HG03571 (cell line): Measurements from ENCODE around the gene NEK8.
A peak's percentile ranks its signal among the peaks of the same experiment; 100 is the strongest.
"Not testable (repeated sequence)": the region's sequence is repeated elsewhere in the genome, so short reads cannot be mapped to it uniquely, and the experiment has no call there.

Source experiments
- ATAC-seq: cut with Tn5 transposase; IDR thresholded peaks from one replicate; pipeline ENCODE4 v1.9.1; 2021; ENCODE audit not compliant: unreplicated experiment

Gene NEK8

DNA sequence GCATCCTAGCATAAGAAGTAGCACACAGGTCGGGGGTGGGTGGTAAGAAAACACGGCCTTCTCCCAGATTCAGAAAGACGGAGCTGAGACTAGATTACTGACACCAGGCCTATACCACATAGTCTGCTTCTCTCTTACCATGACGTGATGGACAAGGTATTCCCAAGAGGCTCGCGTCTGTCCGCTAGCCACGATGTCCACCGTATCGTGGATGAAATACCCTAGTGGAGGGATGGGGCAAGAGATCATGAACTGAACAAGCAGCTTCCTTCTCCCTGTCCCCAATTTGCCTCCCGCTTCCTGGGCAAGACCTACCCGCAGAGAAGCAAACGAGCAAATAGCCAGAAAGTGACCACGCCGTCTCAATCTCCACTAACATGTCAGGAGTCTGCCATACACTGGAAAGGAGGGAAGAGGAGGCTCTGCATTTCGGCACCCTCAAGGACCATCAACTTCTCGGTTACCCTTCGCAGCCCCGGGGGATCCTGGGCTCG is 3.4 kb upstream of the NEK8 start:
- ATAC-seq = no peak

DNA sequence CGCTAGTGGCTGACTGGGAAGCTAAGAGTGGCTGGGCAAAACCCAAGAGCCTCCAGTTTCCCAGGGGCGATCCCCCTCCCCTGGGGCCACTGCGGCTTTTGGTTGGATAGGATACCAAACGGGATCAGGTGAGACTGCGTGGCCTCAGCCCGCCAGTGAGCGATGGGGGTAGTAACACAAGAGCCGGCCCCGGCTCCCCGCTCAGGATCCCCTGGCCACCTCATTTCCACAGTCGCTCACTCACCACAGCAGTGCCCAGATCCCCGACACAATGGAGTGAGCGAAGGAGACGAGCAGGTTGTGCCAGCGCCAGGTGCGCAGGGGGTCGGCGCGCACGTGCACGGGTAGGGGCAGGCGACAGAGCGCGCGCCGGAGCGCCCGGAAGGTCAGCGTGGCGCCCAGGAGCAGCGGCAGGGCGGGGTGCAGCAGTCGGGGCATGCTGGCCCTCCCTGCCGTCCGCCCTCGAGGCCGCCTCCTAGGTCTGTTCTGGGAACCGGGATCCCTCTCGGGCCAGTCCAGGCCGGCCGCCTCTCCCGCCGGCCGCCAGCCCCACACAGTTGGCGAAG is 2.8 kb upstream of the NEK8 start:
- no peak for ATAC-seq

DNA sequence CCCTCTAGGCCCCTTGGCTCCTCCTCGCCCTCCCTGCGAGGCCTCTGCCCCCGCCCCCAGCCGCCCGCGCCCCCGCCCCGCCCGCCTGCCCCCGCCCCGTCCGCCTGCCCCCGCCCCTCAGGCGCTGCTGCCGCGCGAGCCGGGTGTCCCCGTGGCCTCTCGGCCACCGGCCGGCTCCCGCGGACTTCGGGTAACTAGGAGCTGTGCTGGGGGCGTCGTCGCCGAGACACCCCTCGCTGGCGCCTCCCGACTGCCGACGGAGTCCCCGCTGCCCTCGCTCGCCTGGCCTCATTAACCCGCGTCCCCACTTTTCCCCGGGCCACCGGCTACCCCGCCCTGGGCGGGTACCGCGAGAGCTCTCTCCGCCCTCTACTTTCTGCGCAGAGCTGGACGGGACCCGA is 2.4 kb upstream of the NEK8 start, which contains the start of gene TLCD1:
Gene TLCD1 (minus strand): TSS at position 8 of the 401 bp plus-strand sequence. CDS start 136 bp downstream, outside the sequence.
- no peak for ATAC-seq

DNA sequence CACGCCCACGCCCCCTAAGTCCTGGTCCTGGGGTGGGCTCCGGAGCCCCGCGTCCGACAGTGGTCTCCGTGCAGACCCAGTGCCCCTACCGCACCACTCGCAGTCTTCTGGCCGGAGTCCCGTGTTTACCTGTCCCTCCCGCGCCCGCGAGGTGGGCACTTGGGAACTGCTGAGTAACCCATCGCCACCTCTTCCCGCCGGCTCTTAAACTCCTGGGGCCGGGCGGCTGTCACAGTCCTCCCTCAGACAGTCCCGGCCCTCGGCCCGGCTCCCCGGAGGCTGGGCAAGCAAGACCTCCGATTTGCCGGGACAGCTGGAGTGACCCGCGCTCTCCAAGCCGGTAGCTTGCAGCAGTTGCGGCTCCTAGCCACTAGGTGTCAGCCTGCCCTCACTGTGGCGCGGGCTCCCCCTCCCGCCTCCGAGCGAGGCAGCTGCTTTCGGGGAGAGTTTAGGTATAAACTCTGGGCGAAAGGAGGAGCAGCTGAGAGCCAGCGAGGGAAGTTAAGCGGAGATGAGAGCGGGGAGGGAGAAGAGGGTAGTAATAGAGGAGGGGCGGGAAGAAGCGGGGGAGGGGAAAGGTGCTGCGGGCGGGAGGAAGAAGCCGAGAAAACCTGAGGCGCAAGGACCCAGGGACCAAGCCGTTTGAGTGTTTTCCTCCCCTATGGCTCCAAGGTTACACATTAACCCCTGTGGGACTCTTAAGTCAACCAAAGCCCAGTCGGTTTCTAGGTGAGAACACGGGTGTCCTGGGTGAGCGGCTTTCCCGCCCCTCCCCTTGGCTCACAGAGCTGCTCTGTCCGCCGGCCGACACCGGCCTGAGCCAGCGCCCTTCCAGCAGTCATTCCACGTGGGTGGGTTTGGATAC is 1.7 kb upstream of the NEK8 start:
- peak; percentile 34 for ATAC-seq

GRCh38 chr17:28729950-28730330 is 1.4 kb downstream of the NEK8 start:
- no peak for ATAC-seq

- no peak for ATAC-seq
Measured at GRCh38 chr17:28733346-28733745, 4.8 kb downstream of the NEK8 start.

- no peak for ATAC-seq
Measured at GRCh38 chr17:28734712-28735241, 6.2 kb downstream of the NEK8 start.

GRCh38 chr17:28735242-28735722 is 6.7 kb downstream of the NEK8 start:
- ATAC-seq = no peak

GRCh38 chr17:28735913-28736769 is 7.6 kb downstream of the NEK8 start:
- not testable (repeated sequence) for ATAC-seq

DNA sequence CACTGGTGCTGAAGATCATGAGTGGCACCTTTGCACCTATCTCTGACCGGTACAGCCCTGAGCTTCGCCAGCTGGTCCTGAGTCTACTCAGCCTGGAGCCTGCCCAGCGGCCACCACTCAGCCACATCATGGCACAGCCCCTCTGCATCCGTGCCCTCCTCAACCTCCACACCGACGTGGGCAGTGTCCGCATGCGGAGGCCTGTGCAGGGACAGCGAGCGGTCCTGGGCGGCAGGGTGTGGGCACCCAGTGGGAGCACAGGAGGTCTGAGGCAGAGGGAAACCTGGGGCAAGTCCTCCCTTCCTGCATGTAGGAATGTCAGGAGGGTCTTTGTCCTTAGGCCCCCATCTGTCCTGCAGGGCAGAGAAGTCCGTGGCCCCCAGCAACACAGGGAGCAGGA is 8.7 kb downstream of the NEK8 start:
- no peak for ATAC-seq

DNA sequence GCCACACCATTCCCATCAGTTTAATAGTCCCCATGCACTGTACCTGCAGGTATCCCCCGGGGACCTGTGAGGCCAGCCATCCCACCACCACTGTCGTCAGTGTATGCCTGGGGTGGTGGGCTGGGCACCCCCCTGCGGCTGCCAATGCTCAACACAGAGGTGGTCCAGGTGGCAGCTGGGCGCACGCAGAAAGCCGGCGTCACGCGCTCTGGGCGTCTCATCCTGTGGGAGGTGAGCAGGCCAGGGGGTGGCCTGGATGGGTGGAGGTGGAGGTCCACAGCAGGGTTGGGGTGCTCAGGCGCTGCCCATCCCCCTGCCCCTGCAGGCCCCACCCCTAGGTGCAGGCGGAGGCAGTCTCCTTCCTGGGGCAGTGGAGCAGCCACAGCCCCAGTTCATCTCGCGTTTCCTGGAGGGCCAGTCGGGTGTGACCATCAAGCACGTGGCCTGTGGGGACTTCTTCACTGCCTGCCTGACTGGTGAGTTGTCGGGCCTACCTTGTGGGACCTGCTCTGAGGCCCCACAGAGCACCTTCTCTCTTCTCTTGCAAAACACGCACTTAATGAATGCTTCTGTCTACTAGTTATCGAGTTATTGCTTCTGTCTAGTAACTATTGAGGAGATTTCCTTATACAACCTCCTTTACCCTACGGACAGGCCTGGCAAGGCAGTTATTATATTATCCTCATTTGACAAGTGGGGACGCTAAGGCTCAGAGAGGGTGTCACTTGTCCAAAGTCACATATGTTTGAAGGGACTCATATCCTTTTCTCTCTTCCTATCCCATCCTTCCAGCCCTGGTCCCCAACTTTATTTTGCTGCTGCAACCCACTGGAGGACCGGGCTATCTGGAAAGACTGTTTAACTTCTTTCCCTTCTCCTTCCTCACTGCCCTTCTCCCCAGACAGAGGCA is 9.4 kb downstream of the NEK8 start:
- ATAC-seq = peak; percentile 46

GRCh38 chr17:28738680-28739384 is 10.2 kb downstream of the NEK8 start:
- no peak for ATAC-seq

DNA sequence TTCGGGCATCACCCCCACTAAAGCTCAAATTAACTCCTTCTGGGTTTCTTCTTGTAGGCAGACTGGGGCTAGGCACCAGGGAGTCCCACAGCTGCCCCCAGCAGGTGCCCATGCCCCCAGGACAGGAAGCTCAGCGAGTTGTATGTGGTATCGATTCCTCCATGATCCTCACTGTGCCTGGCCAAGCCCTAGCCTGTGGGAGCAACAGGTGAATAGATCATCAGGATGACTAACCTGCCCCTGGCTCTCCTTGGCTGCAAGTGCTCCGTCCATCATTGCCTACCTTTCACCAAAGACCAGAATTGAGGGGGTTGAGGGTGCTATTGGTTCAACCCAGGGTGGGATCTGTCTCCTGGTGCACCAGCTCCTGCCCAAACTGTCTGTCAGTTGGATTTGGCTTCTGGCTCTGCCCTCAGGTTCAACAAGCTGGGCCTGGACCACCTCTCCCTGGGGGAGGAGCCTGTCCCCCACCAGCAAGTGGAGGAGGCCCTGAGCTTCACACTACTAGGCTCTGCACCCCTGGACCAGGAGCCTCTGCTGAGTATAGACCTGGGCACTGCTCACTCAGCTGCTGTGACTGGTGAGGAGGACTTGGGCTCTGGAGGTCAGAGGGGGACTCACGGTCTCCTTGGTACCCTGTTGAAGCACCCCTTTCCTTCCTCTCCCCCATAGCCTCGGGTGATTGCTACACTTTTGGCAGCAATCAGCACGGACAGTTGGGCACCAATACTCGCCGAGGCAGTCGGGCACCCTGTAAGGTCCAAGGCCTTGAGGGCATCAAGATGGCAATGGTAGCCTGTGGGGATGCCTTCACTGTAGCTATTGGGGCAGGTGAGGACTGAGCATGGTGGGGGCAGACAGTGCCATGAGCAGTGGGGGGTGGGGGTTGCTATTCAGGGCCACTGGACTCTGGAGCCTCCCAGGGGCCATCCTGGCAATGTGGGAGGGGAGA is 12.1 kb downstream of the NEK8 start:
- ATAC-seq = no peak

- no peak for ATAC-seq
Measured at GRCh38 chr17:28741358-28742349, 13.1 kb downstream of the NEK8 start.

- peak; percentile 59 for ATAC-seq
Measured at GRCh38 chr17:28743243-28744103, 14.9 kb downstream of the NEK8 start, which contains the start of gene TRAF4. TRAF4 (plus strand) TSS chr17:28744011; CDS start chr17:28744113, 102 bp downstream.
